OCI-LY1 (cell line): ENCODE measurements around the gene SPACA9.
A peak's percentile ranks its signal among the peaks of the same experiment; 100 is the strongest.

Experiments used
- H2AFZ ChIP-seq: fragments of 200-600 bp; sonication (generic), shearing (Covaris generic); 2 replicates; pipeline ENCODE4 v1.6.0; 2014; ENCODE audit warnings: antibody characterized with exemption, mild to moderate bottlenecking, low read length
- H3F3A ChIP-seq: fragments of 200-600 bp; sonication (generic), shearing (Covaris generic); 2 replicates; pipeline ENCODE4 v1.6.0; 2014; ENCODE audit warnings: mild to moderate bottlenecking, antibody characterized with exemption, low read length, moderate library complexity; ENCODE audit not compliant: insufficient read depth
- H3K27ac ChIP-seq: fragments of 200-600 bp; sonication (generic); 2 replicates; pipeline ENCODE4 v1.5.1; 2014; ENCODE audit warnings: low read length, mixed run types, mild to moderate bottlenecking, low read depth; ENCODE audit not compliant: poor library complexity, severe bottlenecking
- H3K27me3 ChIP-seq: fragments of 200-600 bp; sonication (generic); 2 replicates; pipeline ENCODE4 v1.6.0; 2014; ENCODE audit warnings: antibody characterized with exemption, mild to moderate bottlenecking, low read length, moderate library complexity; ENCODE audit not compliant: insufficient read depth
- H3K36me3 ChIP-seq: fragments of 200-600 bp; sonication (generic); 2 replicates; pipeline ENCODE4 v1.6.1; 2014; ENCODE audit warnings: mild to moderate bottlenecking, antibody characterized with exemption, low read length, moderate library complexity, mixed read lengths; ENCODE audit not compliant: insufficient read depth
- H3K4me1 ChIP-seq: fragments of 200-600 bp; sonication (generic); 2 replicates; pipeline ENCODE4 v1.5.1; 2014; ENCODE audit warnings: mild to moderate bottlenecking, low read length, moderate library complexity; ENCODE audit not compliant: insufficient read depth, severe bottlenecking
- H3K4me2 ChIP-seq: fragments of 200-600 bp; sonication (generic), shearing (Covaris generic); 2 replicates; pipeline ENCODE4 v1.6.1; 2014; ENCODE audit warnings: low read length
- H3K4me3 ChIP-seq: fragments of 200-600 bp; sonication (generic); 2 replicates; pipeline ENCODE4 v1.5.1; 2014; ENCODE audit warnings: low read length, low read depth, mild to moderate bottlenecking, mixed read lengths; ENCODE audit not compliant: poor library complexity, severe bottlenecking
- H3K79me2 ChIP-seq: fragments of 200-600 bp; shearing (Covaris generic); 2 replicates; pipeline ENCODE4 v1.6.1; 2016; ENCODE audit warnings: mixed run types, low read length, mixed read lengths; ENCODE audit not compliant: insufficient read depth
- H3K9ac ChIP-seq: fragments of 200-600 bp; sonication (generic), shearing (Covaris generic); 2 replicates; pipeline ENCODE4 v1.6.1; 2014; ENCODE audit warnings: mild to moderate bottlenecking, low read length, mixed read lengths
- H3K9me2 ChIP-seq: fragments of 200-600 bp; sonication (generic), shearing (Covaris generic); 2 replicates; pipeline ENCODE4 v1.6.1; 2014; ENCODE audit warnings: low read depth, mild to moderate bottlenecking, low read length, mixed read lengths
- H3K9me3 ChIP-seq: fragments of 200-600 bp; shearing (Covaris generic); 2 replicates; pipeline ENCODE4 v1.6.1; 2014; ENCODE audit warnings: low read length, mixed read lengths
- H4K20me1 ChIP-seq: fragments of 200-600 bp; sonication (generic), shearing (Covaris generic); 2 replicates; pipeline ENCODE4 v1.6.0; 2016; ENCODE audit warnings: mild to moderate bottlenecking, low read length; ENCODE audit not compliant: insufficient read depth
- CTCF ChIP-seq: fragments of 200-600 bp; sonication (generic), shearing (Covaris generic); IDR thresholded peaks from 2 replicates; pipeline ENCODE4 v1.5.1; 2017; ENCODE audit warnings: mild to moderate bottlenecking, antibody characterized with exemption, low read length, moderate library complexity, mixed read lengths
- EZH2 ChIP-seq: fragments of 200-600 bp; sonication (generic), shearing (Covaris generic); IDR thresholded peaks from 2 replicates; pipeline ENCODE4 v1.8.0; 2017; ENCODE audit warnings: borderline replicate concordance, mixed run types, mild to moderate bottlenecking, antibody characterized with exemption, low read length, moderate library complexity, mixed read lengths

The SPACA9 gene

GRCh38 chr9:132878695-132879456 is at the start of gene SPACA9:
SPACA9 (plus strand) TSS chr9:132878898; CDS start chr9:132883948, 5,050 bp downstream.
- H3K9me2 ChIP-seq = no peaks in the 10 kb centered on the region
- peak within 1 kb of the TSS; percentile 73 for H3K9ac ChIP-seq
- peak within 1 kb of the TSS; percentile 76 for H3K4me2 ChIP-seq
- peak within 1 kb of the TSS; percentile 76 for H2AFZ ChIP-seq
- H3K79me2 ChIP-seq = no peaks in the 10 kb centered on the region
- H3F3A ChIP-seq = no peaks in the 10 kb centered on the region
- TF ChIP-seq EZH2 = no peak
- TF ChIP-seq CTCF = no peak
- H3K27ac ChIP-seq = peak within 1 kb of the TSS; percentile 12
- no peaks in the 10 kb centered on the region for H4K20me1 ChIP-seq
- no peaks in the 10 kb centered on the region for H3K9me3 ChIP-seq
- H3K4me3 ChIP-seq = peak within 1 kb of the TSS; percentile 81
- no peaks in the 10 kb centered on the region for H3K36me3 ChIP-seq
- no peaks in the 10 kb centered on the region for H3K27me3 ChIP-seq
- H3K4me1 ChIP-seq = peaks cover 18% of the 10 kb centered on the region

- H3K9me2 ChIP-seq = no peaks in the 10 kb centered on the region
- H3K27me3 ChIP-seq = peaks cover 11% of the 10 kb centered on the region
- no peaks in the 10 kb centered on the region for H3K79me2 ChIP-seq
- H2AFZ ChIP-seq = no peak overlapping the region
- no peaks in the 10 kb centered on the region for H3K9me3 ChIP-seq
- no peaks in the 10 kb centered on the region for H3F3A ChIP-seq
- no peaks in the 10 kb centered on the region for H3K36me3 ChIP-seq
- TF ChIP-seq EZH2 = no peak
- no peak for TF ChIP-seq CTCF
- no peaks in the 10 kb centered on the region for H3K4me1 ChIP-seq
- H3K27ac ChIP-seq = no peak overlapping the region
- H3K4me2 ChIP-seq = no peak overlapping the region
- no peak overlapping the region for H3K9ac ChIP-seq
- H4K20me1 ChIP-seq = no peaks in the 10 kb centered on the region
- H3K4me3 ChIP-seq = no peak overlapping the region
Observed at GRCh38 chr9:132832171-132832881, 46.4 kb upstream of the SPACA9 start.

- no peaks in the 10 kb centered on the region for H3K79me2 ChIP-seq
- no peak overlapping the region for H3K4me3 ChIP-seq
- H3K4me1 ChIP-seq = no peaks in the 10 kb centered on the region
- no peak overlapping the region for H2AFZ ChIP-seq
- H3F3A ChIP-seq = no peaks in the 10 kb centered on the region
- peaks cover 5% of the 10 kb centered on the region; the same call in 1 of the 2 replicates for H3K27me3 ChIP-seq
- H3K9me3 ChIP-seq = no peaks in the 10 kb centered on the region
- no peak for TF ChIP-seq CTCF
- TF ChIP-seq EZH2 = no peak
- no peak overlapping the region for H3K4me2 ChIP-seq
- no peaks in the 10 kb centered on the region for H3K9me2 ChIP-seq
- no peak overlapping the region for H3K27ac ChIP-seq
- H3K9ac ChIP-seq = no peak overlapping the region
- no peaks in the 10 kb centered on the region for H4K20me1 ChIP-seq
- no peaks in the 10 kb centered on the region for H3K36me3 ChIP-seq
Observed at GRCh38 chr9:132833550-132834121, 45.1 kb upstream of the SPACA9 start.
